IgD-negative memory B cell (primary cell): ENCODE data around the gene PBOV1. TPM values are rescaled to one million over a fixed set of nuclear protein-coding genes. Genes with fewer than 3 reads are reported as not detected.

Experiments
- polyA plus RNA-seq: library from polyadenylated mRNA; unstranded; fragments of 300-500 nt; fragmentation: Illumina TruSeq; gene quantifications from one replicate; pipeline ENCODE4 v1.2.3, GENCODE V29; 2021

The PBOV1 gene
- polyA plus RNA-seq, 1 donor from 2014 or later = not detected

Other genes with a start within 250 kb of the PBOV1 start
- gene PERP, start 111.1 kb downstream of the PBOV1 start, polyA plus RNA-seq = 2.1 TPM
- not detected for gene ARFGEF3, start 56.6 kb downstream of the PBOV1 start, polyA plus RNA-seq
- not detected for gene SMIM28, start 159.4 kb upstream of the PBOV1 start, polyA plus RNA-seq
- 58.8 TPM for gene HEBP2, start 185.7 kb upstream of the PBOV1 start, polyA plus RNA-seq